ENCODE data around the gene BHLHE23.

GRCh38 chr20:62999580-62999979, 7.2 kb downstream of the BHLHE23 start:
- no peak for TF ChIP-seq SNAI2 (CRISPR knock-in tag; IDR thresholded peaks at IDR 0.05)
- TF ChIP-seq POU6F1 (CRISPR knock-in tag; IDR thresholded peaks at IDR 0.05; ENCODE audit: borderline replicate concordance, low read depth): no peak
- no peak for TF ChIP-seq PATZ1 (CRISPR knock-in tag; IDR thresholded peaks at IDR 0.05; ENCODE audit: borderline replicate concordance)
- no peak for TF ChIP-seq ISL1 (CRISPR knock-in tag; IDR thresholded peaks at IDR 0.05)
- no peak for TF ChIP-seq PPARA (CRISPR knock-in tag; IDR thresholded peaks at IDR 0.05; ENCODE audit: borderline replicate concordance)
- TF ChIP-seq ZFP3 (CRISPR knock-in tag; IDR thresholded peaks at IDR 0.05): no peak
- TF ChIP-seq TOX (CRISPR knock-in tag; IDR thresholded peaks at IDR 0.05; ENCODE audit: borderline replicate concordance): no peak
